Mammary epithelial cell (primary cell): ENCODE measurements around the gene APOC3.

Source experiments
- EZH2 ChIP-seq: IDR thresholded peaks from 2 replicates; pipeline ENCODE4 v1.6.1; 2012; ENCODE audit warnings: low read length, inconsistent platforms, borderline replicate concordance
- TF ChIP-seq, protein P1 (sequence below), 2 donors: IDR thresholded peaks in 1 of 2; conservative IDR thresholded peaks in 1 of 2; 2 replicates each; pipeline ENCODE4 v1.5.1; 2011 to 2012; ENCODE audit warnings: inconsistent platforms in 2 of 2, low read length in 2 of 2, mild to moderate bottlenecking in 2 of 2, control low read depth in 1 of 2, low read depth in 1 of 2; ENCODE audit not compliant: insufficient read depth in 1 of 2; ENCODE audit errors: extremely low read depth in 1 of 2

DNA sequence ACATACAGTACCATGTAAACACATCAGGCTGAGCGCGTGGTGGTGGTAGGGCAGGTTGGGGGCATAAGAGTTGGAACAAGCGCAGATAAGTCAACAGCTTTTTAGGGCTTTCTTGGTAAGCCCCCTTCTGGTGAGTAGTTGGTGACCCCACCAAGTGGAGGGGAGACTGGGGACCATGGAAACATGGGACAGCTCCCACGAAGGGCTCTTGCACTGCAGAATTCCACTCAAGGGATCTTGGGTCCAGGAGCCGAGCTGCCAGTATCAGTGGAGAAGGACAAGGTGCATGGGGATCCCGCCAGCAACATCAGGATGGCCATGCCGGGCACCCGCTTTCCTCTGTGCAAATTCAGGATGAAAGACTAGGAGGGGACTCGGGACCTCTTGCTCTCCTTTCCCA is 14.0 kb downstream of the APOC3 start:
- TF ChIP-seq, protein P1, sequence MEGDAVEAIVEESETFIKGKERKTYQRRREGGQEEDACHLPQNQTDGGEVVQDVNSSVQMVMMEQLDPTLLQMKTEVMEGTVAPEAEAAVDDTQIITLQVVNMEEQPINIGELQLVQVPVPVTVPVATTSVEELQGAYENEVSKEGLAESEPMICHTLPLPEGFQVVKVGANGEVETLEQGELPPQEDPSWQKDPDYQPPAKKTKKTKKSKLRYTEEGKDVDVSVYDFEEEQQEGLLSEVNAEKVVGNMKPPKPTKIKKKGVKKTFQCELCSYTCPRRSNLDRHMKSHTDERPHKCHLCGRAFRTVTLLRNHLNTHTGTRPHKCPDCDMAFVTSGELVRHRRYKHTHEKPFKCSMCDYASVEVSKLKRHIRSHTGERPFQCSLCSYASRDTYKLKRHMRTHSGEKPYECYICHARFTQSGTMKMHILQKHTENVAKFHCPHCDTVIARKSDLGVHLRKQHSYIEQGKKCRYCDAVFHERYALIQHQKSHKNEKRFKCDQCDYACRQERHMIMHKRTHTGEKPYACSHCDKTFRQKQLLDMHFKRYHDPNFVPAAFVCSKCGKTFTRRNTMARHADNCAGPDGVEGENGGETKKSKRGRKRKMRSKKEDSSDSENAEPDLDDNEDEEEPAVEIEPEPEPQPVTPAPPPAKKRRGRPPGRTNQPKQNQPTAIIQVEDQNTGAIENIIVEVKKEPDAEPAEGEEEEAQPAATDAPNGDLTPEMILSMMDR (conservative IDR thresholded peaks at IDR 0.05 in 1 of 2, IDR thresholded peaks at IDR 0.05 in 1 of 2; ENCODE audit: extremely low read depth in 1 of 2, insufficient read depth in 1 of 2, low read depth in 1 of 2, low read length in 2 of 2), result no peak
- TF ChIP-seq EZH2, result no peak
